GM23338 (cell line): Measurements from ENCODE around the gene BEST1.

Experiments
- CREB1 ChIP-seq: fragments of 250-450 bp; sonication (Bioruptor Pico); IDR thresholded peaks from 2 replicates; pipeline ENCODE4 v1.5.0; 2020; ENCODE audit warnings: low read depth, mild to moderate bottlenecking, moderate library complexity
- EZH2 ChIP-seq: fragments of 200-600 bp; sonication (generic); IDR thresholded peaks from one replicate; pipeline ENCODE4 v1.8.0; 2017; ENCODE audit warnings: antibody characterized with exemption, mild to moderate bottlenecking, low read depth; ENCODE audit not compliant: unreplicated experiment
- EZH2phosphoT487 ChIP-seq: fragments of 200-600 bp; sonication (generic); IDR thresholded peaks from one replicate; pipeline ENCODE4 v1.8.1; 2018; ENCODE audit warnings: antibody characterized with exemption; ENCODE audit not compliant: unreplicated experiment
- JUNB ChIP-seq: IDR thresholded peaks from one replicate; pipeline ENCODE4 v1.6.1; 2016; ENCODE audit warnings: antibody characterized with exemption; ENCODE audit not compliant: unreplicated experiment
- NANOG ChIP-seq: IDR thresholded peaks from 2 replicates; pipeline ENCODE4 v1.6.1; 2016; ENCODE audit warnings: antibody characterized with exemption, borderline replicate concordance
- POLR2AphosphoS5 ChIP-seq: IDR thresholded peaks from 2 replicates; pipeline ENCODE4 v1.6.1; 2016; ENCODE audit warnings: antibody characterized with exemption, low read depth
- STAT1 ChIP-seq: IDR thresholded peaks from one replicate; pipeline ENCODE4 v1.6.1; 2016; ENCODE audit warnings: antibody characterized with exemption; ENCODE audit not compliant: unreplicated experiment
- ZNF114 ChIP-seq: fragments of 250-450 bp; sonication (Bioruptor Pico); IDR thresholded peaks from 2 replicates; pipeline ENCODE4 v1.5.0; 2020; ENCODE audit warnings: mild to moderate bottlenecking, moderate library complexity
- TF ChIP-seq, protein P1 (sequence below), 2 experiments: fragments of 200-600 bp in 1 of 2; sonication (generic) in 1 of 2; conservative IDR thresholded peaks; 2 replicates each; pipeline versions ENCODE4 v1.5.1 to v1.6.1; 2016 to 2017; ENCODE audit warnings: antibody characterized with exemption in 2 of 2, low read depth in 2 of 2, mild to moderate bottlenecking in 2 of 2, moderate library complexity in 1 of 2
- TF ChIP-seq, protein P2 (sequence below): IDR thresholded peaks from one replicate; pipeline ENCODE4 v1.6.1; 2018; ENCODE audit warnings: antibody characterized with exemption; ENCODE audit not compliant: unreplicated experiment

DNA sequence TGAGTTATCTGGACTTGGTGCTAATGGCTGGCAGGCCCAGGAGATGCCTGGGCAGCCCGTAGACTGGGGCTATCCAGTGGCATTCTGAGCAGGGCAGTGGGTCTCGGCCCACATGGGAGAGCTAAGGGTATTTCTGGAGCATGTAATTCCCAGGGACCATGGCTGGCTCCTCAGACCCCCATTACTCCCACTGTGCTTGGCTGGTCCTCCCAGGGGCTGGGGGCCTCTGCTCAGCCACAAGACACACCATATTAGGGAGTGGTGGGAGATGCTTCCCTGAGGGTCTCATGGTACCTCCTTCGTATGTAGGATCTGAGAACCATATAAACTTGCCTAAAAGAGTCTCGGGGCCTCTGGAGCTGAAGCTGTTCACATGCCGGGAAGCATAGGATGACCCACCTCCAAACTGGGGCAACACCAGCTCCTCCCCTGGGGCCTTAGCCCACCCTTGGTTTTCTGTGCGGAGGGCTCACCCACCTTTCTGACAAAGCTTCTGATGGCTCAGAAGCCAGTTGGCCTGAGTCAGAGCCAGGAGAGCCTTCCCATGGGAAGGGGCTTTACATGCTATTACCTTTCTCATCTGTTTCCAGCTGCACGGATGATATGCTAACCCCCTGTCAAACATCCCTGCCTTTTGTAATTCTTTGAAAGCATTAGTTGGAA lies 26.8 kb downstream of the BEST1 start:
- TF ChIP-seq, protein P1, sequence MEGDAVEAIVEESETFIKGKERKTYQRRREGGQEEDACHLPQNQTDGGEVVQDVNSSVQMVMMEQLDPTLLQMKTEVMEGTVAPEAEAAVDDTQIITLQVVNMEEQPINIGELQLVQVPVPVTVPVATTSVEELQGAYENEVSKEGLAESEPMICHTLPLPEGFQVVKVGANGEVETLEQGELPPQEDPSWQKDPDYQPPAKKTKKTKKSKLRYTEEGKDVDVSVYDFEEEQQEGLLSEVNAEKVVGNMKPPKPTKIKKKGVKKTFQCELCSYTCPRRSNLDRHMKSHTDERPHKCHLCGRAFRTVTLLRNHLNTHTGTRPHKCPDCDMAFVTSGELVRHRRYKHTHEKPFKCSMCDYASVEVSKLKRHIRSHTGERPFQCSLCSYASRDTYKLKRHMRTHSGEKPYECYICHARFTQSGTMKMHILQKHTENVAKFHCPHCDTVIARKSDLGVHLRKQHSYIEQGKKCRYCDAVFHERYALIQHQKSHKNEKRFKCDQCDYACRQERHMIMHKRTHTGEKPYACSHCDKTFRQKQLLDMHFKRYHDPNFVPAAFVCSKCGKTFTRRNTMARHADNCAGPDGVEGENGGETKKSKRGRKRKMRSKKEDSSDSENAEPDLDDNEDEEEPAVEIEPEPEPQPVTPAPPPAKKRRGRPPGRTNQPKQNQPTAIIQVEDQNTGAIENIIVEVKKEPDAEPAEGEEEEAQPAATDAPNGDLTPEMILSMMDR (conservative IDR thresholded peaks at IDR 0.05; ENCODE audit: low read depth in 2 of 2), result no peak
- TF ChIP-seq EZH2, result no peak
- no peak for TF ChIP-seq CREB1 (CRISPR knock-in tag)
- TF ChIP-seq STAT1, result no peak
- TF ChIP-seq, protein P2, sequence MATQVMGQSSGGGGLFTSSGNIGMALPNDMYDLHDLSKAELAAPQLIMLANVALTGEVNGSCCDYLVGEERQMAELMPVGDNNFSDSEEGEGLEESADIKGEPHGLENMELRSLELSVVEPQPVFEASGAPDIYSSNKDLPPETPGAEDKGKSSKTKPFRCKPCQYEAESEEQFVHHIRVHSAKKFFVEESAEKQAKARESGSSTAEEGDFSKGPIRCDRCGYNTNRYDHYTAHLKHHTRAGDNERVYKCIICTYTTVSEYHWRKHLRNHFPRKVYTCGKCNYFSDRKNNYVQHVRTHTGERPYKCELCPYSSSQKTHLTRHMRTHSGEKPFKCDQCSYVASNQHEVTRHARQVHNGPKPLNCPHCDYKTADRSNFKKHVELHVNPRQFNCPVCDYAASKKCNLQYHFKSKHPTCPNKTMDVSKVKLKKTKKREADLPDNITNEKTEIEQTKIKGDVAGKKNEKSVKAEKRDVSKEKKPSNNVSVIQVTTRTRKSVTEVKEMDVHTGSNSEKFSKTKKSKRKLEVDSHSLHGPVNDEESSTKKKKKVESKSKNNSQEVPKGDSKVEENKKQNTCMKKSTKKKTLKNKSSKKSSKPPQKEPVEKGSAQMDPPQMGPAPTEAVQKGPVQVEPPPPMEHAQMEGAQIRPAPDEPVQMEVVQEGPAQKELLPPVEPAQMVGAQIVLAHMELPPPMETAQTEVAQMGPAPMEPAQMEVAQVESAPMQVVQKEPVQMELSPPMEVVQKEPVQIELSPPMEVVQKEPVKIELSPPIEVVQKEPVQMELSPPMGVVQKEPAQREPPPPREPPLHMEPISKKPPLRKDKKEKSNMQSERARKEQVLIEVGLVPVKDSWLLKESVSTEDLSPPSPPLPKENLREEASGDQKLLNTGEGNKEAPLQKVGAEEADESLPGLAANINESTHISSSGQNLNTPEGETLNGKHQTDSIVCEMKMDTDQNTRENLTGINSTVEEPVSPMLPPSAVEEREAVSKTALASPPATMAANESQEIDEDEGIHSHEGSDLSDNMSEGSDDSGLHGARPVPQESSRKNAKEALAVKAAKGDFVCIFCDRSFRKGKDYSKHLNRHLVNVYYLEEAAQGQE, result no peak
- no peak for TF ChIP-seq POLR2AphosphoS5
- TF ChIP-seq ZNF114 (CRISPR knock-in tag), result no peak
- TF ChIP-seq EZH2phosphoT487, result no peak
- TF ChIP-seq NANOG, result no peak
- no peak for TF ChIP-seq JUNB
